Stimulated activated CD4-positive, alpha-beta T cell treated with anti-CD3 and anti-CD28 coated beads, Interleukin-2, amount 100 ng/mL, for 24 hours (primary cell): Measurements from ENCODE around the gene CD80.

Experiments
- DNase-seq, 2 donors: peaks; one replicate each; pipeline ENCODE4 v3.0.0-alpha.2; 2020

The CD80 gene

DNA sequence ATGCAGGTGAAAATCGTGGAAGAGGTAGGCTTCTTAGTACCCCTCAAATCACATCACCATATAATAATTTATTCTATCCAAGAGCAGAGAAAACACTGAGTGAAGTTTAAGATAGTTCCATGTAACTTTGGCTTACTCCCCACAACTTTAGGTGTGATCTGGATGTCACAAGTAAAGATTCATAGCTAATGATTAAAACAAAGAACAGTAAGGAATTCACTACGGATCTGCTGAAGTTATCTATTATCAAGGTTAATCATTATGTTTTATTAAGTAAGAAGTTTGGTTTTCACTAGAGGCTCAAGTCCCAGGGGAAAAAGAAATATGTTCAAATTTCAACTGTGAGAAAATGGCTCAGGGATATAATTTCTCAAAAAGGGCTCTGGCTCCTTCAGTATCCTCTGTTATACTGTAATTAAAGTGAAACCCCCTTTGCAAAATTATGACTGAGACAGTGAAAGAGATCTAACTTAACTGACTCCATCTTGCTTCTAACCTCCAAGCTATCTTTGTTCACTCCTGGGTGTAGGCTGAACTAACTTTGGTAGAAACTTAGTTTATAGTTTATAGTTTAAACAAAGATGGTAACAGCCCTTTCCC is 17.1 kb downstream of the CD80 start:
- DNase-seq: no peak

DNA sequence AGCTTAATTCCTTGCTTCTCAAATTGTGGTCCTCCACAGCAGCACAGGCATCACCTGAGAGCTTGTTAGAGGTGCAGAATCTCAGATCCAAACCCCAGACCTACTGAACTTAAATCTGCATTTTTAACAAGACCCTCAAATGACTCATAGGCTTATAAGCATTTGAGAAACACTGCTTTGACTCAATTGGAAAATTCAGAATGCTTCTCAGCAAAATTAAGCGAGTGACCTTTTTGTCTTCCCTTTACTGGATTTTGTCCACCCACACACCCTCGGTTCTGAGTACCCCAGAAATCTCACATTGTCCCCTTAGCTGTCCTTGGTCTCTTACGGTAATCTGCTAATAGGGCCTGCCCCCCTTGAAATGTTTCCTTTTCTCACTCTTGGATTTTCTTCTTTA is 17.9 kb downstream of the CD80 start:
- no peak for DNase-seq

- DNase-seq: no peak
Measured at GRCh38 chr3:119538772-119539171, 20.6 kb downstream of the CD80 start.

DNA sequence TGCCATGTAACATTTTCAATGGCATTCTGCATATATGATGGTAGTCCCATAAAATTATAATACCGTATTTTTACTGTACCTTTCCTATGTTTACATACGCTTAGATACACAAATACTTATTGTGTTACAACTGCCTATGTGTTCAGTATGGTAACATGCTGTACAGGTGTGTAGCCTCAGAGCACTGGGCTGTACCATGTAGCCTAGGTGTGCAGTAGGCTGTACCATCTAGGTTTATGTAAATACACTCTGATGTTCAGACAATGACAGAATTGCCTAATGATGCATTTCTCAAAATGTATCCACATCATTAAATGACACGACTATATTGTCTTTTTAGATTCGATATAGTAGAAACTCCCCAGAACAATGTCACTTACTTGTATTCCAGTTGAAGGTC is 22.7 kb downstream of the CD80 start:
- DNase-seq: no peak

DNA sequence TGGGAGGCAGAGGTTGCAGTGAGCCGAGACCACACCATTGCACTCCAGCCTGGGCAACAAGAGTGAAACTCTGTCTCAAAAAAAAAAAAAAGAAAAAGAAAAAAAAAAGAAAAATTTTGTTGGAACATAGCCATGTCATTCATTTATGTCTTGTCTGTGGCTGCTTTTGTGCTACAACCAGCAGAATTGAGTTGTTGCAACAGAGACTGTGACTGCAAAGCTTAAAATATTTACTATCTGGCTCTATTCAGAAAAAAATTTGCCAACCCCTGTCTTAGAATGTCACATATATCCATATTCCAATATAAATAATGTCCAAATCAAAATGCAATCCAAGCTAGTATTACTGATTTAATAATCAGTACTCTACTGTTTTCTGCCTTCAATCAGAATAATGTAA is 25.1 kb downstream of the CD80 start:
- no peak for DNase-seq

- DNase-seq: no peak
Measured at GRCh38 chr3:119531151-119531550, 28.3 kb downstream of the CD80 start.

DNA sequence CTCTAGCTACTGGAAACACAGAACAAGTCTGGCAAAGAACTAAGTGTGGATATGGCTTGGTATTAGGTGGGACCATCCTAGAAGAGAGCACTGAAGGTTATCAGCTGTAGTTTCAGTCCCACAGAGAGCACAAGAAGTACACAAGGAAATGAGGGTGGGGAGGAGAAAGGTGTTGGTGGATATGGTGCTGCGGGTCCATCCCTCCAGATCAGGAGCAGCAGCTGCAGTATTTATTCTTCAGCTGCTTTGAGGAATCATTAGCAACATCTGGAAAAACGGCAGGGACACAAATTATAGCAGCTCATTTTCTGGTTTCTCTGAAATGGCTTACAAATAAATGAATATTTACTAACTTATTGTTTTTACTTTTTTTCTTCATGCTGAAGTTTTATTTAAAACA is 29.0 kb downstream of the CD80 start:
- no peak for DNase-seq

DNA sequence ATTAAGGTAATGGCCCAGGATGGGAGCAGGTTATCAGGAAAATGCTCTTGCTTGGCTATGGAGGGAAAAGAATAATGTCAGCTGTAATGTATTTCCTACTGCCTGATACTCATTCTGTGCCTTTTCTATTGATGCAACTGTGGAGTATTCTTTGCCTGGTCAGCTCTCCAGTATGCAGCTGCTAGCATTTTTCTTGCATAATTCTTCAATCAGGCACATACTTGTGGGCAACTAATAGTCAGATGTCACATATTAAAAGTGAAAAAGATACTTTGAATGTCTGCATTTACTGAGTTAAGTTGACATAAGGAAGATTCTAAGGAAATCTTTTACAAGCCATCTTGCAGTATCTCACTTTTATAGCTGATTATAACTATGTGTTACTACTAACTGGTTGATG is 29.5 kb downstream of the CD80 start:
- no peak for DNase-seq

DNA sequence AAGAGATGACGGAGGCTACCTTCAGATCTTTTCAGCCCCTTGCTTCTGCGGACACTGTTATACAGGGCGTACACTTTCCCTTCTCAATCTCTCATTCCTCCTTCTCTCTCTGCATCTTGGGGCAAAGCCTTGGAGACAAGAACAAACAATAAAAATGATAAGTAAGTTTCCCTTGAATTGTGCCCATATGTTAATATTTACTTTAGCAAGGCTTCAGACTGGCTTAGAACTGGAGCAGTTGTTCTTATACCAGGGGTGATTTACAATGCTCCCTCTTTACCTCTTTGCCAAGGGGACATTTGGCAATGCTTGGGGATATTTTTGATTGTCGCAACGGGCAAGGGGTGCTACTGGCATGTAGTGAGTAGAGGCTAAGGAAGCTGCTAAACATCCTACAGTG is 31.7 kb downstream of the CD80 start:
- DNase-seq: no peak

DNA sequence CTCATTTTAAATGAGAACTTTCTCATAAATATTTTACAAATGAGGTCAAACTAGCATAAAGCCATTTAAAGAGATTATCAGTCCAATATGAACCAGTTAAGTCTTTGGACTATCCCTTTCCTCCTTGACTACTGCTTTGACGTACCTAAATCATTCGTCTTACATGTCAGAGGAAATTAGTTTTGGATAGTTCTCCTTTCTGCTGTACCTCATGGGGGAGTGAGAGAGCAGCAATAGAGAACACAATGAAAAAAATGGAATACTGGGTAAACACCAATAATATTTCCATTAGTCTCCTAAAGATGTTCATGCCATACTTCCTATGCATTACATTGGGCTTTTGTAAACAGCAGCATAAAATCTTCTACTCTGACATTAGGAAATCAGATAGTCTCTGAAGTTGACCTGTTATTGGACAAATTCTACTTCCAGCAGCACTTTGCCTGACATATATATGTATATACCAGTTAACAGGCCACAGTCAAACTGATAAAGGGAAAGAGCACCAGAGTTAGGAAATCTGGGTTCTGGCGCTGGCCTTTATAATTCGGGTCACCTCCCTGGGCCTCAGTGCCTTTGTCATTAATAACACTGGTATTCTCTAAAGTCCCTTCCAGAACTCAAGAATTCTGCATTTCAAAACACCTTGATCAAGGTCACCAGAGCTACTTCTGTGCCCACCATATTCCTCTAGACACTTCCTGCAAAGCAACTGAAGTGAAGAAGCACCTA is 34.3 kb downstream of the CD80 start:
- DNase-seq: no peak

DNA sequence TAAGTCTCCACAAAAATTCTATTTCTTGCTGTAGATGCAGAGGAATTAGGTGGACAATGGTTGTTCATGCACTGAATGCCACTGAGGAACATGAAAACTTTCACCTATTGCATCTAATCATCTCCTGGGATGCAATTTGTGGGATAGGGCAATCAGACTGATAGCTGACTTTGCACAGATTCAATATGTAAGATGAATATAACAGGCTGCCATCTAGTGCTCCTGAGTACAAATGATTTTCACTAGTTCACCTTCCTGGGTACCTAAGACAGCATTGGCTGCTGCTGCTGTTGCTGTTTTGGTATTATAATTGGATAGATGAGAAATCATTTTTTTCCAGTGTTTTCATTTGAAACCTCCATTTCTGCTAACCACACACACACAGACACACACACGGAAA is 41.4 kb downstream of the CD80 start:
- no peak for DNase-seq

GRCh38 chr3:119517112-119517511 is 42.3 kb downstream of the CD80 start:
- no peak for DNase-seq

- no peak for DNase-seq
Measured at GRCh38 chr3:119514637-119515036, 44.8 kb downstream of the CD80 start.

GRCh38 chr3:119510690-119511089 is 48.7 kb downstream of the CD80 start:
- DNase-seq: no peak

GRCh38 chr3:119508172-119508845 is 51.1 kb downstream of the CD80 start:
- peak in 1 of 2 donors; percentile 28 for DNase-seq

- DNase-seq: no peak
Measured at GRCh38 chr3:119507404-119507803, 52.0 kb downstream of the CD80 start.

DNA sequence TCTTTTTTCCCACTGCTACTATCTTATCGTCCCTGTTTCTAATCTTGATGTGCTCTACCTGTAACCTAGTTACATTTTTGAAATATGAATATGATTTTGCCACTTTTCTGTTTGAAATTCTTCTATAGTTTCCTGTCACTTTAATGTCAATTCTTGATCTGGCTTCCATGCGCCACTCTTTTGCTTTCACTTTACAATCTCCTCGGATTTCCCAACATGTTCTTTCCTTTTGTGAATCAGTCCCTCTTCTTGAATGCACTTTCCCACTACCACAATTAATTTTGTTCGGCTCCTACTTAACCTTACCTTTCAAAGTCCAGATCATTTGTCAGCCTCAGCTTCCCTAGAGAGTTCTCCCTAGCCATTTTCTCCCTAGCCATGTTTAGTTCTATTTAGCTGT is 52.8 kb downstream of the CD80 start:
- DNase-seq: no peak

GRCh38 chr3:119500901-119501300 is 58.5 kb downstream of the CD80 start:
- DNase-seq: no peak

DNA sequence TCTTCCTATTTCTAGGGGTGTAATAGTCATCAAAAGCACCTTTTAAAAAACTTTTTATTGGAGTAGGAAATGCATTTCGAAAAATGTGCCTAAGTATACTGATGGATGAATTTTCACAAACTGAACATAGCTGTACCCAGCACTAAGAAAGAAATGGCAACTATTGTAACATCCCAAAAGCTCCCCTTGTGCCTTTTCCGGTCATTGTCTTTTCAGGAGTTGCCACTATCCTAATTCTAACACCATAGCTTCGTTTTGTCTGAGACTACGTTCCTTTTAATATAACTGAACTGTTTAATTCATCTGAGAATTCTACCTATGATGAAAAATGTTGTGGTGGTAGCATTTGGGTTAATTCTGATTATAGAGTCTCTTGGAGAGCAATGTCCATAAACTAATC is 59.1 kb downstream of the CD80 start:
- no peak for DNase-seq

GRCh38 chr3:119498186-119499011 is 61.0 kb downstream of the CD80 start, which contains the start of gene TIMMDC1:
Gene TIMMDC1, plus strand, starts transcription at chr3:119498547. Its CDS starts 187 bp downstream, at chr3:119498734.
- DNase-seq: peak; percentile 97 to 98

DNA sequence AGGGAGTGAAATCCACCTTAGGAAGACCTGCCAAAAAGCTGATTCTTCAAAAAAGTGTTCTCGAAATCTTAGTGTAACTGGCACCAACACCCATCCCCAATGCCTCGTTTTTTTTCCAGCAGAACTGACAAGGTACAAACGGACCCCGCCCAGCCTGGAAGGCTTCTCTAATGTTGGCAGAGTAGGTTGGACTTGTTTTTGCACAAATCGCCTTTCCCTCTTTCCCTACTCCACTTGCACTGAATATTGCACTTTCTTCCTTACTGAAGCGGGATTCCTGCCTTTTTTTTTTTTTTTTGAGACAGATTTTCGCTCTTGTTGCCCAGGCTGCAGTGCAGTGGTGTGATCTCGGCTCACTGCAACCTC is 61.6 kb downstream of the CD80 start:
- peak in 1 of 2 donors; percentile 26 for DNase-seq

DNA sequence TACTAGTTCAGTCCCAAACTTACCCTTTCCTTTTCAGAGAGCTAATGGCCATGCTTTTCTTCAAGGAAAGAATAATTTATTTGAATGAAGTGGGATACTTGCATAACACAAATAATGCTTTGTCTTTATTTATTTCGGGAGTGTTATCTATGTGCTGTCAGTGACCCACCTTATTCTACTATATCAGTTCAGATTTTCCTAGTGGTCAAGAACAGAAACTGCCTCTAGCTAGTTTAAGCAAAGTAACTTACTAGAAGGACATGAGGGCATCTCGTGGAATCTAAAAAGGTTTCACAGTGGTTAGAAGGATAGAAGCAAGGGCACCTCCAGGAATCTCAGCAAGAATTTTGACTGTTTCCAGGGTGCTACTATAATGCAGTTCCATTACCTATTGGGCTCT is 64.8 kb downstream of the CD80 start:
- no peak for DNase-seq

- no peak for DNase-seq
Measured at GRCh38 chr3:119492810-119493209, 66.6 kb downstream of the CD80 start.
